H54 (cell line): ENCODE measurements around the gene ANKLE2.

ENCODE experiments used
- DNase-seq: peaks from one replicate; pipeline ENCODE4 v3.0.0; 2011; ENCODE audit warnings: low spot score, mixed read lengths; ENCODE audit not compliant: insufficient read length
- FAIRE-seq: peaks from 3 replicates; lab custom pipeline; 2011; peaks lifted over from hg19 to GRCh38; lab: Jason Lieb, UNC
- POLR2A ChIP-seq: IDR thresholded peaks from 2 replicates; pipeline ENCODE4 v1.6.1; 2011; ENCODE audit warnings: low read depth, mild to moderate bottlenecking, low read length

Gene ANKLE2

DNA sequence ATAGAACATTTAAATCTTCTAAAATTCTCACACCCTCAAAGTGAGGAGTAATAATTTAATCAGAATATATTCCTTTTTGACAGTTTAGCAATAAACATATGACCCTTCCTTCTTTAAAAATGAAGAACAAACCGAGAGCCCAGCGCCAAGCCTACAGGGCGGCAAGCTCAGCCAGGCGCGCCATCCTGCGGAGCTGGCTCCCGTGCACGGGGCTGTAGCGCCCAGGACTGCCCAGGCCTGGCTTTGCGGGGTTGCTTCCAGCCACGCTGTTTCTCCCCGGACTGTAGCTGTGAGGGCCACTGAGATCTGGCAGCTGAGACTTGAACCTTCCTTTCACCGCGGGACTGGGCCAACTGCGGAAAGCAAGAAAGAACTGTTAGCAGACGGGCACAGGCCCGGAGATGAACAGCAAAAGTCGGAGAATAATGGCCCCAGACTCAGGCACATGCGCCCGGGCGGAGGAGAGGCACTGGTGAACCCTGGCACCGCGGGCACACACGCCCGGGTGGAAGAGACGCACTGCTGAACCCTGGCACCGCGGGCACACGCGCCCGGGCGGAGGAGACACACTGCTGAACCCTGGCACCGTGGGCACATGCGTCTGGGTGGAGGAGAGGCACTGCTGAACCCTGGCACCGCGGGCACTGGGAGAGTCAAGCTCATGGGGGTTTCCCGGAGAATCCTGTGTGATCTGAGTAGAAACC is 34.4 kb downstream of the ANKLE2 start:
- FAIRE-seq (no peak), DNase-seq (no peak)
- TF ChIP-seq POLR2A, result no peak

DNA sequence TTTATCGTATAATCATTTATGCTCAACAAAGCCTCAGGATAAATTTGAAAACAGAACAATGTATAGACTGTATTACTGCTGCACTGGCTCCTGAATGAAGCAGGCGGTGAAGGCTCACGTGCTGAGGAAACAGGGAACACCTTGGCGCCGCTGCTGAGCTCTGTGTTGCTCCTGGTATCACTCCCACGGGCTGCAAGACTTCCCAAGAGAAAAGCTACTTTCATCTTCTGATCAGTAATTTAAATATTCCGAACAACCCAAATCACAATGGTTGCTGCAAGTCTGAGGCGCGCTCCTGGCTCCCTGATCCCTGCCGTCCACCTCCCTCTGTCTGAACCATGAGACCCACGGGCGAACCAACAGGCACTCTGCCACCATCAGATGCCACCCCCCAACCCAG is 35.2 kb downstream of the ANKLE2 start:
- TF ChIP-seq POLR2A, result no peak
- no peak for DNase-seq
- no peak for FAIRE-seq

DNA sequence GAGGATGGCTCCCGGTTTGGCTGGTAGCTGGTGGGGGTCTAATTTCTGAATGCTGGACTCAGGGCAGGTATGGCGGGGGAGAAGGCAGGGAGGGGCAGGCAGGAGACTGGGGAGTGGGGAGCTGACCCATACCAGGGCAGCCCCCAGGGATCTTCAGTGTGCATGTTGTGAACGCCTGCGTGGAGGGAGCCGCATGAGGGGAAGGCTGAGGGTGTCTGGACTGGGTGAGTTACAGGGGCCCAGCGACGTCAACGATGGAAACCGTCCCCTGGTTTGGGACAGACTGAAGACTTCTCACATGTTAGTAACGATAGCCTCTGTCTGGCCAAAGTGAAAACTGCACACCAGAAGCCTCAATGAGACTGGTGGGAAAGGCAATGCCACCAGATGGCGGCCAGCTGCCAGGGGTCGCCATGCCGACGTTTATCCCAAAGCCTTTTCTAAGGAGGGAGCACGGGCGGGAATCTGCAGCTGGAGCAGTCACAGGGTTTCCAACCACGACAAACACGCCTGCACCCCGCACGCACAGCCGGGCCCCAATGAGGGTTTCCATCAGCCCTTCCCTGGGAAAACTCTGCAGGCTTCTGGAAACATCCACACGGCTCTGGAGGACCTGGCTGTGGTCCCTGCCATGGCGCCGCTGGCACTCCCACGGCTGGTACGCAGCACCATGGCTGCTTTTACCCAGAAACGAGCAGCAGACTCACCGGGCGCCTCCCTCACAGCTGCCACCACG is 37.0 kb downstream of the ANKLE2 start:
- FAIRE-seq, result no peak
- DNase-seq, result no peak
- no peak for TF ChIP-seq POLR2A

- FAIRE-seq, result no peak
- no peak for TF ChIP-seq POLR2A
- no peak for DNase-seq
Measured at GRCh38 chr12:132723764-132724140, 37.9 kb downstream of the ANKLE2 start.

DNA sequence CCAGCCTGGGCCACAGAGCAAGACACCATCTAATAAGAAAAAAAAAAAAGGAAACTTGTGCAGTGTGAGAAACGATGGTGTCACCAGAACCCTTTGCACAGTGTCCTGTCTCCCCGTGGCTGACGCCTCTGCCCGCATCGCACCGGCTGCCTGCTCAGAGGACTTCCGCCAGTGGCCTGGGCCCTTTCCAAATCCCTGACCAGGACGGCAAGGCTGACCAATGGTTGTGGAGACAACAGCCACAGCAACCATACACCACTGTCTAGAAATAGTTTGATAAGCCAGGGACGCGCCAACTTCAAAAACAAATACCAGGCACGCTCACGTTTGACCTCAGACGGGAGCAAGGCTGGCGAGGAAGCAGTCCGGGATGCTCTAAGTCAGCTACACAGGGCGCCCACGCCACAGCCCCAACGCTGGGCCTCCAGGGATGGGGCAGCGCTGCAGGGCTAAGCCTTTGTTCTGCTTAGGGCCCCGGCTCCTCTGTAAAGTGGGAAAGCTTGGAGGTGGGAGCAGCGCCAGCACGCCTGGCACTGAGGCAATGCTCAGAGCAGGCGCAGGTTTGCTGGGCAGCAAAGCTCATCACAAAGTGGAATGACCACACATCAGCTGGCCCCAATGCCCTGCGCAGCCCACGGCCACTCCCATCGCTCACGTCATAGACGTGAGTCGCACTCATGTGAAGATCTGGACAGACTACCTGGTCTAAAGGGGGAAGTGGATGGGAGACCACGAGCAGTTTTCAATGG is 38.4 kb downstream of the ANKLE2 start:
- no peak for TF ChIP-seq POLR2A
- FAIRE-seq, result no peak
- DNase-seq, result no peak

- TF ChIP-seq POLR2A, result no peak
- FAIRE-seq (no peak), DNase-seq (no peak)
Measured at GRCh38 chr12:132720606-132721345, 40.9 kb downstream of the ANKLE2 start.

GRCh38 chr12:132719954-132720324 is 41.7 kb downstream of the ANKLE2 start:
- TF ChIP-seq POLR2A, result no peak
- FAIRE-seq (no peak), DNase-seq (no peak)

GRCh38 chr12:132719141-132719953 is 42.3 kb downstream of the ANKLE2 start:
- FAIRE-seq, result no peak
- no peak for TF ChIP-seq POLR2A
- DNase-seq, result no peak

DNA sequence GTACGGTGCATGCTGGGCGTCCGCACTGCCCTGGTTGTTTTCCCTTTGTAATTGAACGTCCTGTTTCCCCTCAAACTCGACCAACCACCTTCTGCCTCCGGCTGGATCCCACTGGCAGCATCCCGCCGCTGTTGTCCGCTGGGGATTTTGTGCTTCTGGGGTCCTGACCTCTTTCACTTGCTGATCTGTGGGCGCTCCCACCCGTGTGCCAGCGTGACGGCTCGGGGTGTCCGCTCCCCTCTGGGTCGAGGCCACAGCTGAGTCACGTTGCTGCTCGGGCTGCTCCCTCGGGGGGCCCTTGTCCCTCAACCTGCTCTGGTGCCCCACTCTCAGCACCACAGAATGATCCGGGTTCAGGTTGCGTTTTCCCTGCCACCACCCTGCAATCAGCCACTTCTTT is 43.0 kb downstream of the ANKLE2 start:
- FAIRE-seq (no peak), DNase-seq (no peak)
- TF ChIP-seq POLR2A, result no peak

DNA sequence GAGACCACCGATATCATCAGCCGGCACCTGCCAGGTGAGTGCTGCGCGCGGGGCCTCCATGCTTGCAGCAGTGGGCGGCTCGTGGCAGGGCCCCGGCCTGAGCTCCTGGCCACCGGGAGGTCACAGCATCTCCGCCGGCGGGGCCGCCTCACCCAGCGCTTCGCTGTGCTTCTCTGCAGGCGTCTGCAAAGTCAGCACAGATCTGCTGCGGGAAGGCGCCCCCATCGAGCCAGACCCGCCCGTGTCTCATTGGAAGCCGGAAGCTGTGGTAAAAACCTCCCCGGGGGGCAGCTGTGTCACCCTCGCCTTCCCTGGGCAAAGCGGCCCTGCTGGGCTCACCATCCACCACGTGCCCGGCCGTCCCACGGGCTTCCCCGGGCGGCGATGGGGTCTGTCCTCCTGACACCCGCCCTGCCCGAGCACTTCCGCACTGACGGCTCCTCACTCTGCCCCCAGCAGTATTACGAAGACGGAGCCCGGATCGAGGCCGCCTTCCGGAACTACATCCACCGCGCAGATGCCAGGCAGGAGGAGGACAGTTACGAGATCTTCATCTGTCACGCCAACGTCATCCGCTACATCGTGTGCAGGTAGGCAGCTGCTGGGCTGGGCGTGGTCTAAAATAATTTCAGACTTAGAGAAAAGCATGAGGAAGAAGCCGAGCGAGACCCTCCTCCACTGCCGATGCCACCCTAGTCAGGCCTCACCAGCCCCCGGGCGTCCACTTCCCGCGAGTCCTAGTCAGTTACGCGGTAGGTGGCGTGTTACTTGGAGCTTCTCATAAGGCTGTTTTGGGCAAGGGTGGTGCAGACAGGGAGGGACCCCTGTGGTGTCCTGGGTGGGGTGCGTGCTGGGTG is 43.9 kb downstream of the ANKLE2 start:
- no peak for TF ChIP-seq POLR2A
- DNase-seq, result no peak
- no peak for FAIRE-seq

DNA sequence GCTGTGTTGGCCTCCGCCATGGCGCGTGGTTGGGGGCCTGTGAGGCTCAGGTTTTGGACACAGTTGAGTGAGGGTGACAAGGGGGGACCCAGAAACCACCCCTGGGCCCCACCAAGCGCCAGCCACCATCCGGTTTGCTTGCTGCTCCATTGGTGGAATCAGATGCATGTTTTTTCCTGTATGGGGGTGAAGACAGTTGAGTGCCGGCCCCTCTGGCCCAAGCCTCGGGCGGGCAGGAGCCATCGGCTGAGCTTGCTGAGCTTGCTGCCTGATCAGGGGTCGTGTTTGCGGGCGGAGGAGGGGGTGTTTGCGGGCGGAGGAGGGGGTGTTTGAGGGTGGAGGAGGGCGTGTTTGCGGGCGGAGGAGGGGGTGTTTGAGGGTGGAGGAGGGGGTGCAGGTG is 44.6 kb downstream of the ANKLE2 start:
- no peak for DNase-seq
- TF ChIP-seq POLR2A, result no peak
- FAIRE-seq, result no peak

DNA sequence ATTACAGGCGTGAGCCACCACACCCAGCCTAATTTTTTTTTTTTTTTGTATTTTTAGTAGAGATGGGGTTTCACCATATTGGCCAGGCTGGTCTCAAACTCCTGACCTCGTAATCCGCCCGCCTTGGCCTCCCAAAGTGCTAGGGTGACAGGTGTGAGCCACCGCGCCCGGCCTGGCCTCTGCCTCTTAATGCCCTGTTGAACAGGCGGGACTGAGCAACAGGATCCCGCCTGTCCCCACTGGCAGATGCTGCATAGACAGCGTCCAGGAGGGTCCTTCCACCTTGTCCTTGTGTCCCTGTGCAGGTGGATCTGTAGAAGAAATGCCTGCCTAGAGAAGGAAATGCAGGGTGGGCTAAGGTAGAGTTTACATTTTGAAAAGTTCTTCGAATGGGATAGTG is 45.3 kb downstream of the ANKLE2 start:
- no peak for DNase-seq
- no peak for TF ChIP-seq POLR2A
- FAIRE-seq, result no peak
